WTC11 (cell line): Measurements from ENCODE around the gene INS. TPM values are rescaled to one million over a fixed set of nuclear protein-coding genes. Genes with fewer than 3 reads are reported as not detected.

ENCODE experiments used
- ATAC-seq: fragments of 200-7000 bp; cut with Tn5 transposase; 2 replicates; pipeline ENCODE4 v1.10.0; 2021; ENCODE audit warnings: mild to moderate bottlenecking, moderate library complexity
- CTCF ChIA-PET: fragments of 300-600 bp; sonication (Branson Sonifier 250); formaldehyde crosslinking; loops from one replicate; lab custom pipeline; 2021; ENCODE audit warnings: antibody characterized with exemption; lab: Charles Lee
- POLR2A ChIA-PET: fragments of 350-600 bp; sonication (Branson Sonifier 250); formaldehyde crosslinking; loops from one replicate; lab custom pipeline; 2021; ENCODE audit warnings: antibody characterized with exemption; lab: Charles Lee
- DNase-seq: peaks from one replicate; pipeline ENCODE4 v3.0.0; 2021; ENCODE audit warnings: low spot score
- H3K27ac Mint-ChIP-seq: 2 replicates; pipeline ENCODE4 v1.8.0; 2021; ENCODE audit warnings: mixed read lengths
- H3K27me3 Mint-ChIP-seq: 2 replicates; pipeline ENCODE4 v1.8.0; 2021; ENCODE audit warnings: low read depth, mild to moderate bottlenecking, moderate library complexity, mixed read lengths
- H3K36me3 Mint-ChIP-seq: 2 replicates; pipeline ENCODE4 v1.8.0; 2021; ENCODE audit warnings: mixed read lengths
- H3K4me1 Mint-ChIP-seq: 2 replicates; pipeline ENCODE4 v1.8.0; 2022; ENCODE audit warnings: mixed read lengths
- H3K4me3 Mint-ChIP-seq: 2 replicates; pipeline ENCODE4 v1.8.0; 2021; ENCODE audit warnings: mild to moderate bottlenecking, moderate library complexity, mixed read lengths
- H3K9me3 Mint-ChIP-seq: 2 replicates; pipeline ENCODE4 v1.8.0; 2021; ENCODE audit warnings: mixed read lengths
- AR ChIP-seq: fragments of 250-450 bp; sonication (Bioruptor Pico); IDR thresholded peaks from 2 replicates; pipeline ENCODE4 v1.9.0; 2021; ENCODE audit warnings: mild to moderate bottlenecking
- EMX1 ChIP-seq: fragments of 250-450 bp; sonication (Bioruptor Pico); IDR thresholded peaks from 2 replicates; pipeline ENCODE4 v1.8.0; 2021; ENCODE audit warnings: mild to moderate bottlenecking
- FOXP1 ChIP-seq: sonication (generic); formaldehyde crosslinking; IDR thresholded peaks from 2 replicates; pipeline ENCODE4 v1.8.0; 2022; ENCODE audit warnings: missing genetic modification reagents, mild to moderate bottlenecking, moderate library complexity, borderline replicate concordance
- GRHL2 ChIP-seq: fragments of 250-450 bp; sonication (Bioruptor Pico); IDR thresholded peaks from 2 replicates; pipeline ENCODE4 v1.8.0; 2022; ENCODE audit warnings: mild to moderate bottlenecking, moderate library complexity; ENCODE audit not compliant: insufficient replicate concordance, severe bottlenecking
- HMGA2 ChIP-seq: fragments of 250-450 bp; sonication (Bioruptor Pico); IDR thresholded peaks from 2 replicates; pipeline ENCODE4 v1.4.0; 2021; ENCODE audit warnings: mild to moderate bottlenecking, moderate library complexity
- JAZF1 ChIP-seq: fragments of 250-450 bp; sonication (Bioruptor Pico); IDR thresholded peaks from 2 replicates; pipeline ENCODE4 v1.9.0; 2021; ENCODE audit warnings: moderate library complexity, mild to moderate bottlenecking, inconsistent platforms
- KAT7 ChIP-seq: sonication (generic); formaldehyde crosslinking; IDR thresholded peaks from 2 replicates; pipeline ENCODE4 v1.8.1; 2023; ENCODE audit warnings: missing genetic modification reagents, mild to moderate bottlenecking, borderline replicate concordance
- MYBL2 ChIP-seq: sonication (generic); formaldehyde crosslinking; IDR thresholded peaks from 2 replicates; pipeline ENCODE4 v1.8.1; 2023; ENCODE audit warnings: mild to moderate bottlenecking, moderate library complexity, missing genetic modification reagents
- NFE2L1 ChIP-seq: sonication (generic); formaldehyde crosslinking; IDR thresholded peaks from 2 replicates; pipeline ENCODE4 v1.8.1; 2023; ENCODE audit warnings: missing genetic modification reagents
- NFYB ChIP-seq: sonication (generic); formaldehyde crosslinking; conservative IDR thresholded peaks from 2 replicates; pipeline ENCODE4 v1.8.0; 2022; ENCODE audit warnings: low read depth, missing genetic modification reagents
- NR2C2 ChIP-seq: sonication (generic); formaldehyde crosslinking; IDR thresholded peaks from 2 replicates; pipeline ENCODE4 v1.8.0; 2022; ENCODE audit warnings: mild to moderate bottlenecking, missing genetic modification reagents
- OVOL2 ChIP-seq: fragments of 250-450 bp; sonication (Bioruptor Pico); IDR thresholded peaks from 2 replicates; pipeline ENCODE4 v1.9.0; 2021; ENCODE audit warnings: mild to moderate bottlenecking, borderline replicate concordance
- SMAD3 ChIP-seq: sonication (generic); formaldehyde crosslinking; IDR thresholded peaks from 2 replicates; pipeline ENCODE4 v1.8.0; 2022; ENCODE audit warnings: missing genetic modification reagents, mild to moderate bottlenecking, borderline replicate concordance
- SMAD4 ChIP-seq: sonication (generic); formaldehyde crosslinking; IDR thresholded peaks from 2 replicates; pipeline ENCODE4 v1.8.0; 2022; ENCODE audit warnings: mild to moderate bottlenecking, missing genetic modification reagents
- USF1 ChIP-seq: sonication (generic); formaldehyde crosslinking; IDR thresholded peaks from 2 replicates; pipeline ENCODE4 v1.8.0; 2022; ENCODE audit warnings: mild to moderate bottlenecking, missing genetic modification reagents
- USF2 ChIP-seq: sonication (generic); formaldehyde crosslinking; IDR thresholded peaks from 2 replicates; pipeline ENCODE4 v1.8.1; 2023; ENCODE audit warnings: mild to moderate bottlenecking, missing genetic modification reagents, moderate library complexity
- ZNF219 ChIP-seq: sonication (generic); formaldehyde crosslinking; IDR thresholded peaks from 2 replicates; pipeline ENCODE4 v1.8.0; 2023; ENCODE audit warnings: missing genetic modification reagents, mild to moderate bottlenecking, borderline replicate concordance
- ZNF232 ChIP-seq: sonication (generic); formaldehyde crosslinking; IDR thresholded peaks from 2 replicates; pipeline ENCODE4 v1.8.0; 2022; ENCODE audit warnings: mild to moderate bottlenecking, missing genetic modification reagents
- ZNF263 ChIP-seq: sonication (generic); formaldehyde crosslinking; IDR thresholded peaks from 2 replicates; pipeline ENCODE4 v1.8.1; 2022; ENCODE audit warnings: low read depth, mild to moderate bottlenecking, moderate library complexity, missing genetic modification reagents
- ZSCAN18 ChIP-seq: fragments of 250-450 bp; sonication (Bioruptor Pico); IDR thresholded peaks from 2 replicates; pipeline ENCODE4 v2.1.2; 2022; ENCODE audit warnings: mild to moderate bottlenecking, moderate library complexity
- total RNA-seq: library from RNA; stranded (reverse); gene quantifications from 3 replicates; pipeline ENCODE4 v1.2.3, GENCODE V29; 2021
- TF ChIP-seq, protein P1 (sequence below): sonication (generic); formaldehyde crosslinking; IDR thresholded peaks from 2 replicates; pipeline ENCODE4 v1.8.1; 2023; ENCODE audit warnings: mild to moderate bottlenecking, missing genetic modification reagents
- TF ChIP-seq, protein P2 (sequence below): fragments of 250-450 bp; sonication (Bioruptor Pico); IDR thresholded peaks from 2 replicates; pipeline ENCODE4 v1.8.0; 2021; ENCODE audit warnings: mild to moderate bottlenecking

Gene INS
- total RNA-seq, 1 experiment from 2014 or later, result not detected

DNA sequence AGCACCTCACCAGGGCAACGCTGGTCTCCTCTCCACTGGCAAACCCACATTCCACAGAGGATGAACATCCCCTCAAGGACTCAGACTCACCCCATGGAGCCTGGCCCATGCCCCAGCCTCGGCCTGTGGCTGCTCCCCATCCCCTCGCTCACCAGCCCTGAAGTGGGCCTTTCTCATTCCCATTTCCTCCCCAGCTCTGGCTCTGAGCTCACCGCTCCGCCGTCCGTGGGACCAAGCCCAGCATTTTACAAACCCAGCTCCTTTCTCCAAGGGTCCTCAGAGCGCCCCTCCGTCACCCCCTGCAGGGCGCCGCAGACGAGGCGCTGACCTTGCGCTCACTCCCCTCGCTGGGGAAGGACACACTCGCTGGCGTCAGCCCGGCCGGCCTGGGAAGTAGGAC lies 15.0 kb downstream of the INS start:
- no peak for TF ChIP-seq NFE2L1 (CRISPR knock-in tag)
- no peak for TF ChIP-seq KAT7 (CRISPR knock-in tag)
- TF ChIP-seq NR2C2, result no peak
- no peak for TF ChIP-seq SMAD3 (CRISPR knock-in tag)
- no peak for TF ChIP-seq MYBL2
- no peak for TF ChIP-seq GRHL2
- no peak for TF ChIP-seq JAZF1 (CRISPR knock-in tag)
- TF ChIP-seq ZNF232, result no peak
- no peak for TF ChIP-seq ZNF219
- no peak for TF ChIP-seq SMAD4 (CRISPR knock-in tag)
- no peak for TF ChIP-seq USF2 (CRISPR knock-in tag)
- no peak for TF ChIP-seq HMGA2 (CRISPR knock-in tag)
- TF ChIP-seq ZSCAN18 (CRISPR knock-in tag), result no peak
- TF ChIP-seq, protein P1, sequence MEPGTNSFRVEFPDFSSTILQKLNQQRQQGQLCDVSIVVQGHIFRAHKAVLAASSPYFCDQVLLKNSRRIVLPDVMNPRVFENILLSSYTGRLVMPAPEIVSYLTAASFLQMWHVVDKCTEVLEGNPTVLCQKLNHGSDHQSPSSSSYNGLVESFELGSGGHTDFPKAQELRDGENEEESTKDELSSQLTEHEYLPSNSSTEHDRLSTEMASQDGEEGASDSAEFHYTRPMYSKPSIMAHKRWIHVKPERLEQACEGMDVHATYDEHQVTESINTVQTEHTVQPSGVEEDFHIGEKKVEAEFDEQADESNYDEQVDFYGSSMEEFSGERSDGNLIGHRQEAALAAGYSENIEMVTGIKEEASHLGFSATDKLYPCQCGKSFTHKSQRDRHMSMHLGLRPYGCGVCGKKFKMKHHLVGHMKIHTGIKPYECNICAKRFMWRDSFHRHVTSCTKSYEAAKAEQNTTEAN, result no peak
- no peak for TF ChIP-seq FOXP1 (CRISPR knock-in tag)
- no peak for TF ChIP-seq ZNF263 (CRISPR knock-in tag)
- no peak for TF ChIP-seq AR (CRISPR knock-in tag)
- H3K4me3 Mint-ChIP-seq, result peak overlapping the region; percentile 40; the same call in 1 of the 2 replicates
- DNase-seq, result no peak
- no peak overlapping the region for H3K27ac Mint-ChIP-seq
- ChIA-PET CTCF (interaction anchor here (0.6 to 18.6 kb wide), 8 partner anchors 9 to 493 kb away, joined by 3 to 761 read pairs (median 20); no protein-coding TSS in a partner anchor), POLR2A (no interaction called here)
- peaks cover 19% of the 10 kb centered on the region for H3K4me1 Mint-ChIP-seq
- no peak for ATAC-seq
- peaks cover 98% of the 10 kb centered on the region for H3K27me3 Mint-ChIP-seq
- no peaks in the 10 kb centered on the region for H3K9me3 Mint-ChIP-seq
- peaks cover 4% of the 10 kb centered on the region for H3K36me3 Mint-ChIP-seq

GRCh38 chr11:2144544-2145248 lies 16.3 kb downstream of the INS start:
- CTCF ChIA-PET, result interaction anchor here (0.8 to 18.6 kb wide), 7 partner anchors 12 to 492 kb away, joined by 3 to 761 read pairs (median 4); no protein-coding TSS in a partner anchor
- POLR2A ChIA-PET, result no interaction called here
- ATAC-seq (no peak), DNase-seq (no peak)
- TF ChIP-seq NFE2L1 (CRISPR knock-in tag) (no peak), EMX1 (no peak), MYBL2 (no peak), OVOL2 (no peak), NFYB (CRISPR knock-in tag) (no peak), GRHL2 (no peak), USF1 (CRISPR knock-in tag) (no peak)
- TF ChIP-seq, protein P1, result no peak
- TF ChIP-seq, protein P2, sequence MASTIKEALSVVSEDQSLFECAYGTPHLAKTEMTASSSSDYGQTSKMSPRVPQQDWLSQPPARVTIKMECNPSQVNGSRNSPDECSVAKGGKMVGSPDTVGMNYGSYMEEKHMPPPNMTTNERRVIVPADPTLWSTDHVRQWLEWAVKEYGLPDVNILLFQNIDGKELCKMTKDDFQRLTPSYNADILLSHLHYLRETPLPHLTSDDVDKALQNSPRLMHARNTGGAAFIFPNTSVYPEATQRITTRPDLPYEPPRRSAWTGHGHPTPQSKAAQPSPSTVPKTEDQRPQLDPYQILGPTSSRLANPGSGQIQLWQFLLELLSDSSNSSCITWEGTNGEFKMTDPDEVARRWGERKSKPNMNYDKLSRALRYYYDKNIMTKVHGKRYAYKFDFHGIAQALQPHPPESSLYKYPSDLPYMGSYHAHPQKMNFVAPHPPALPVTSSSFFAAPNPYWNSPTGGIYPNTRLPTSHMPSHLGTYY (CRISPR knock-in tag), result no peak
- Mint-ChIP-seq H3K36me3 (peaks cover 5% of the 10 kb centered on the region), H3K4me1 (peaks cover 12% of the 10 kb centered on the region; the same call in 1 of the 2 replicates), H3K27me3 (peaks cover 97% of the 10 kb centered on the region), H3K27ac (no peak overlapping the region), H3K9me3 (no peaks in the 10 kb centered on the region), H3K4me3 (no peak overlapping the region)
